HFFc6 (cell line): ENCODE results near the gene WDR87. TPM values are rescaled to one million over a fixed set of nuclear protein-coding genes. Genes with fewer than 3 reads are reported as not detected.

Experiments used
- DNase-seq: peaks from one replicate; pipeline ENCODE4 v3.0.0-alpha.2; 2018
- H3K27ac Mint-ChIP-seq: 2 replicates; pipeline ENCODE4 v1.8.0; 2020; ENCODE audit warnings: mild to moderate bottlenecking, mixed read lengths
- H3K27me3 Mint-ChIP-seq: 2 replicates; pipeline ENCODE4 v1.8.0; 2021; ENCODE audit warnings: mild to moderate bottlenecking, moderate library complexity, mixed read lengths; ENCODE audit not compliant: insufficient read depth
- H3K36me3 Mint-ChIP-seq: 2 replicates; pipeline ENCODE4 v1.8.0; 2021; ENCODE audit warnings: low read depth, mixed read lengths
- H3K4me1 Mint-ChIP-seq: 2 replicates; pipeline ENCODE4 v1.8.0; 2020; ENCODE audit warnings: low read depth, mixed read lengths
- H3K4me3 Mint-ChIP-seq: 2 replicates; pipeline ENCODE4 v1.8.0; 2020; ENCODE audit warnings: mild to moderate bottlenecking, moderate library complexity, mixed read lengths
- H3K9me3 Mint-ChIP-seq: 2 replicates; pipeline ENCODE4 v1.8.0; 2020; ENCODE audit warnings: mild to moderate bottlenecking, mixed read lengths
- total RNA-seq, 6 experiments: library from RNA; stranded (reverse); fragmentation: NEBNext Ultra II Directional; extraction: Animal tissue kit (Norgen Biotek cat#: 25700); gene quantifications; 2 replicates in 1 of 6; 3 replicates in 5 of 6; pipeline ENCODE4 v1.2.3, GENCODE V29; 2021
- TF ChIP-seq, protein P1 (sequence below): fragments of 200-600 bp; sonication (generic); IDR thresholded peaks from 2 replicates; pipeline ENCODE4 v1.5.0; 2021; ENCODE audit warnings: antibody characterized with exemption, mild to moderate bottlenecking

The WDR87 gene
- total RNA-seq, 6 experiments from 2014 or later = not detected

DNA sequence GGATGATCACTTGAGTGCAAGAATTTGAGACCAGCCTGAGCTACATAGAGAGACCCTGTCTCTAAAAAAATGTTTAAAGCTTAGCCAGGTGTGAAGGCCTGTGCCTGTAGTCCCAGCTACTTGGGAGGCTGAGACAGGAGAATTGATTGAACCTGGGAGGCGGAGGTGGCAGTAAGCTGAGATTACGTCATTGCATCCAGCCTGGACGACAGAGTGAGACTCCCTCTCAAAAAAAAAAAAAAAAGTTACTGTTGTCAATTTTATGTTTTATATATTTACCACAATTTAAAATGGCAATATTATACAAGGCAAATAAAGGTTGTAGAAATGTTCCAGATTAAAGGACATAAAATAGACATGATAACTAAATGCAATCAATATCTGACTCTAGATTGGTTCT lies 29.2 kb downstream of the WDR87 start:
- Mint-ChIP-seq H3K4me3 (no peak overlapping the region), H3K27ac (no peak overlapping the region), H3K36me3 (no peaks in the 10 kb centered on the region; the same call in 1 of the 2 replicates), H3K9me3 (peaks cover 5% of the 10 kb centered on the region), H3K4me1 (peaks cover 10% of the 10 kb centered on the region), H3K27me3 (peaks cover 11% of the 10 kb centered on the region)
- DNase-seq = no peak
- TF ChIP-seq, protein P1, sequence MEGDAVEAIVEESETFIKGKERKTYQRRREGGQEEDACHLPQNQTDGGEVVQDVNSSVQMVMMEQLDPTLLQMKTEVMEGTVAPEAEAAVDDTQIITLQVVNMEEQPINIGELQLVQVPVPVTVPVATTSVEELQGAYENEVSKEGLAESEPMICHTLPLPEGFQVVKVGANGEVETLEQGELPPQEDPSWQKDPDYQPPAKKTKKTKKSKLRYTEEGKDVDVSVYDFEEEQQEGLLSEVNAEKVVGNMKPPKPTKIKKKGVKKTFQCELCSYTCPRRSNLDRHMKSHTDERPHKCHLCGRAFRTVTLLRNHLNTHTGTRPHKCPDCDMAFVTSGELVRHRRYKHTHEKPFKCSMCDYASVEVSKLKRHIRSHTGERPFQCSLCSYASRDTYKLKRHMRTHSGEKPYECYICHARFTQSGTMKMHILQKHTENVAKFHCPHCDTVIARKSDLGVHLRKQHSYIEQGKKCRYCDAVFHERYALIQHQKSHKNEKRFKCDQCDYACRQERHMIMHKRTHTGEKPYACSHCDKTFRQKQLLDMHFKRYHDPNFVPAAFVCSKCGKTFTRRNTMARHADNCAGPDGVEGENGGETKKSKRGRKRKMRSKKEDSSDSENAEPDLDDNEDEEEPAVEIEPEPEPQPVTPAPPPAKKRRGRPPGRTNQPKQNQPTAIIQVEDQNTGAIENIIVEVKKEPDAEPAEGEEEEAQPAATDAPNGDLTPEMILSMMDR = no peak

DNA sequence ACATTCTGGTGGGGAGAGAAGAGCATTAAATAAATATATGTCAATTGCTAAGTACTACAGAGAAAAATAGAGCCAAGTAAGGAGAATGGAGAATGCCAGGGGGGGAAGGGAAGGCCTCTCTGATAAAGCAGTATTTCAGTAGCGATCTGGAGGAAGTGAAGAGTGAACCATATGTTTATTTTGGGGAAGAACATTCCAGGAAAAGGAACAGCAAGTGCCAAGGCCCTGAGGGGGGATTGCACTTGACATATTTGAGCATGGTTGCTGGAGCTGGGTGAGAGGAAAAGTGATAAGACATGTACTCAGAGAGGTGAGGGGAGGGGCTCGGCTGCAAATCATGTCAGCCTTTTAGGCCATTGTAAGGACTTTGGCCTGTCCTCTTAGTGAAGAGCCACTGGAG lies 30.4 kb downstream of the WDR87 start:
- Mint-ChIP-seq H3K27me3 (peaks cover 11% of the 10 kb centered on the region), H3K4me1 (peaks cover 10% of the 10 kb centered on the region), H3K4me3 (no peak overlapping the region), H3K27ac (no peak overlapping the region), H3K36me3 (no peaks in the 10 kb centered on the region; the same call in 1 of the 2 replicates), H3K9me3 (peaks cover 5% of the 10 kb centered on the region)
- DNase-seq = no peak
- TF ChIP-seq, protein P1 = no peak

DNA sequence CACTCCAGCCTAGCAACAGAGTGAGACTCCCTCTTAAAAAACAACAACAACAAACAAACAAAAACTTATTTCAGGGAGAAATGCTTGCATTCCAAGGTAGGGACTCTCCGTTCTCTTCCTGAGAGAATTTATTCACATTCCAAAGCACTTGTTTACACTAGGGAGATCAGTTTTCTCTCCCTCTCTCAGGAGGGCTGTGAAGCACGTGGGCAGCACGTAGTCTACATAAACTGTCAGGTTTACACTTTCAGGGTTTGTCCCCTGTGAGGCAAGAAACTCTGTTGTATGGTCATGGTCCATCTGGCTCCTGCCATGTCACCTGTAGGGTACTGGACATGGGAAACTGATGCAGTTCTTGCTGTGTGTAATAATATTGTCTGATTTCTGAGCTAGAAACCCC lies 31.6 kb downstream of the WDR87 start:
- Mint-ChIP-seq H3K9me3 (peaks cover 5% of the 10 kb centered on the region), H3K27ac (no peak overlapping the region), H3K27me3 (peaks cover 9% of the 10 kb centered on the region), H3K4me3 (no peak overlapping the region), H3K36me3 (no peaks in the 10 kb centered on the region; the same call in 1 of the 2 replicates), H3K4me1 (peaks cover 10% of the 10 kb centered on the region)
- TF ChIP-seq, protein P1 = no peak
- DNase-seq = no peak

DNA sequence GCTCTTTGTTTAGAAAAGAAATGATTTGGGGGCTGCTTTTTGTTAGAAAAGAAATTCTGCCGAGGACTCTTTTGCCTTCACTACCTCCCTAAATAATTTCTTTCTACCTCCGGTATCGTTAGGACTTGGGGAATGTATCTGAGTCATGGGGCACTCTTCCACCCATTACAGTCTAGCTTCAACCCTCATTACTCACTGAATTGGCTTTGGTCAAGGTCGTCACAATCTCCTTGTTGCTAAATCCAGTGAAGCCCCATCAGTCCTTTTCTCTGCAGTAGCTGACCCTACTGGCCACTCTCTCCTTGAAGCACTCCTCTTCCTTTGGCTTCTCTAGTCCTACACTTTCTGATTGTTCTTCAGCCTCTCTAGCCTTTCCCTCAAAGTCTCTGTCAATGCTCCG lies 34.0 kb downstream of the WDR87 start:
- no peak overlapping the region for H3K4me3 Mint-ChIP-seq
- peaks cover 6% of the 10 kb centered on the region; the same call in 1 of the 2 replicates for H3K9me3 Mint-ChIP-seq
- peaks cover 18% of the 10 kb centered on the region for H3K4me1 Mint-ChIP-seq
- no peak overlapping the region for H3K27ac Mint-ChIP-seq
- H3K36me3 Mint-ChIP-seq = no peaks in the 10 kb centered on the region; the same call in 1 of the 2 replicates
- no peak for DNase-seq
- H3K27me3 Mint-ChIP-seq = peaks cover 13% of the 10 kb centered on the region
- TF ChIP-seq, protein P1 = no peak

DNA sequence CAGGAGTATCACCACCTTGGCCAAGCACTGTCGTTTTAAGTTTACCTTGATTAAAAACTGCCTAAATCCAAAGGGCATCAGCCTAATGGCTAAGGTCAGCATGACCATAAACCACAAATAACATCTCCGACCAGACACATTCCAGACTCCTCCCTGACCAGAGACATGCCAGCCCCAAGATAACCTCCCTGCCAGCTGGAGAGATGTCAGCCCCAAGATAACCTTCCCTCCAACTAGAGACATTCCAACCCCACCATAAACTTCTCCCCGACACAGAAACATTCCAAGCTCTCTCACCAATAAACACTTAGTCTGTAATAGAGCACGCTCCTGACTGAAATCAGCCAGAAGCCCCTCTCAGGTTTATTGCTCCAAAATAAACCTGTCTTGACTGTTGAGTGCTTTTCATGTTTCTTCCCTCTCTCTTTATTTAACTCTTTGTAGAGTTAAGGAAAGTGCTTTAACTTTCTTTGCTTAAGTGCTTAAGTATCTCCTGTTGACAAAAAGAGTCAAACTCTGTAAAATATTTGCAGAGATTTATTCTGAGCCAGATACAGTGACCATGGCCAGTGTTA lies 36.5 kb downstream of the WDR87 start:
- no peak for DNase-seq
- Mint-ChIP-seq H3K9me3 (peaks cover 6% of the 10 kb centered on the region; the same call in 1 of the 2 replicates), H3K27me3 (peaks cover 9% of the 10 kb centered on the region), H3K27ac (no peak overlapping the region), H3K4me3 (no peak overlapping the region), H3K4me1 (peaks cover 19% of the 10 kb centered on the region), H3K36me3 (no peaks in the 10 kb centered on the region; the same call in 1 of the 2 replicates)
- TF ChIP-seq, protein P1 = no peak
